Activated naive CD4-positive, alpha-beta T cell treated with Interleukin-2 at 50 U/mL for 16 hours (primary cell): ENCODE data around the gene RNF220.

ENCODE experiments used
- DNase-seq: peaks from one replicate; pipeline ENCODE4 v3.0.0-alpha.2; 2020

Gene RNF220

DNA sequence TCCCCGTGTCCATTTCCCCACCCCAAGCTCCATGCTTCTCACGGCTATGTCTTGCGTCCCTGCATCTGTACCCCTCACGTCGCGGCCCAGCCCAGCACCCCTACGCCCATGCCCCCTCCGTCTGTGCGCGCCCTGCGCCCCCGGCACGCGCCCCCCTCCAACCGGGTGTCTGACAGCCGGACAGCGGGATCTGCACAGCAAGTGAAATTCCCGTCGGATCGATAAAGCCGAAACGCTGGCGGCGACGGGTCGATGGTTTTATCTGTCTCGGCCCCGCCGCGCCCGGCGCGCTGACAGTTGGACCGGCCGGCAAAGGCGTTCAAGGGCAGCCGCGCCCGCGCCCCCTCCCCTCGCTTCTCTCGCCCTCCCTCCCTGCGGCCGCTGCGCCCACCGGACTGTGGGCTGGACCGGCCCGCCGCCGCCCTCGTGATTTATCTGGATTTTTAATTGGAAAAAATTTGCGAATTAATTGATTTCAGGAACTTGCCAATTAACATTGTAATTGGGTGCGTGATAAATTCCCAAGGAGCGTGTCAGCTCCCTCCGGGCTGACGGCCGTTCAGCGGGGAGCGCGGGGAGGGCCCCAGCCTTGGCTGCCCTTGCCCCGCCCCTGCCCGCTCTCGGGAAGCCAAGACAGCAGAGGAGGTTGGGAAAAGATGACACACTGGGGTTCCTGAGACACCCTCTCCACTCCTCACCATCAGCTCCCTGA is 212.1 kb downstream of the RNF220 start:
- no peak for DNase-seq

- no peak for DNase-seq
These were observed 212.6 kb downstream of the RNF220 start for GRCh38 chr1:44617703-44618029.

DNA sequence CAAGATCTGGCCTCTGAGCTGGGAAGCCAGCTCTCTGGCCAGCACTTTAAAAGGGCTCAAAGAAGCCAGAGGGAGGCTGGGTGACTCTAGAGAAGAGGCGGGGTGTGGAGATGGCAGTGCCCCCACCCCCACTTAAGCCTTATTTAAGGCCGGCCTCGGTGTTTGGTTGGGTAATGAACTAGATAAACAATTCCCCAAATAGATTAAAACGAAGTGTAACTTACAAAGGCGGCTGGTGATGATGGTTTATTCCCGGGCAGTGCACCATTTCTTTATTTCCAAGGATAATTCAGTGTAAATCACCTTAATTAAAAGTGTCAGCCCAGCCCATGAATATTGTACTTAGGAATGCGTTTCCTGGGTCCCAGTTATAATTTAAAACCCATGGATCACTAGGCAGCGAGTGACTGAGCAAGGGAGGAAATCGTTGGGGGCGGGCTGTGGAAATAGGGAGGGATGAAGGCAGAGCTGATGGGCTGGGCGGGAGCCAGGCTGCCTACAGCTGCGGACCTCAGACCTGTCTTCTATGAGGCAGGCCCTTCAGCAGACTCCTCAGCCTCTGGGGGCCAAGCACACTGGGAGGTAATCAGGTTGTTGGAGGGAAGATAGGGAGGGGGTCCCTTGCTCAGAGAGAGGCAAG is 214.3 kb downstream of the RNF220 start:
- no peak for DNase-seq

DNA sequence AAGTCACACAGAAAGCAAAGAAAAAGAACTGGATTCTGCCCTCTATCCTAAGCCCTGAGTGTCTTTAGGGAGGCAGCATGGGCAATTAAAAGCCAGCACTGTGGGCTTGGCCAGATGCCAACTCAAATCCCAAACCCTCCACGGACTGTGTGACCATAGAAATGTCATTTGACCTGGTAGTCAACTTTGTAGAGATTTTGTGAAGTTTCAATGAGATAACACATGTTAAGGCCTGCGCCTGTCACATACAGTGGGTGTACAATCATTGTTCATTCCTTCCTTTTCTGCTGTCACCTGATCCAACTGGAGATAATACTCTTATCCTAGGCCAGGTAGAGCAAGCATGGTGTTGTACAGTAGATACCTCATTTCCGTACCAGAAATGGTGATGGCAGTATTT is 215.0 kb downstream of the RNF220 start:
- DNase-seq = no peak

DNA sequence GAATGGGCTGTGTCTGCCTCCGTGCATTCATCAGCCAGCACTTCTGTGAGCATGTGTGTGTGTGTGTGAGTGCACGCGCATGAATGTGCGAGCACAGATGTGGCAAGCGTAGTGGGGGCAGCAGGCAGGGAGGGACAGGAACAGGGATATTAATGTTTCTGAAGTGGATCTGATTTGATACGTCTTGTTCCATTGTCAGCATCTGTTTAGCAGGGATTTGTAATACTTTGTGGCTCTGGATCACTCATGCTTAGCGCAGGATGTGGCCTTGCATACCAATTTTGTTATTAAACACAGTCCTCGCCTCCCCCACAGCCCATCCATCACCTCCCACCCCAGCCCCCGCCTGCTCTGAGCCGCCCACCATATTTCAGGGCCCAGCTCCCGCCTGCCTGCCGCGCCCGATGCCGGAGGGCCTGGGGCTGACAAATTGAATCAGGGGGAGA is 216.8 kb downstream of the RNF220 start:
- no peak for DNase-seq

GRCh38 chr1:44624268-44624901 is 219.3 kb downstream of the RNF220 start:
- DNase-seq = no peak

GRCh38 chr1:44625348-44625747 is 220.3 kb downstream of the RNF220 start:
- DNase-seq = no peak

- no peak for DNase-seq
These were observed 224.1 kb downstream of the RNF220 start for GRCh38 chr1:44628962-44629756.

- DNase-seq = no peak
These were observed 225.1 kb downstream of the RNF220 start for GRCh38 chr1:44630116-44630515.

DNA sequence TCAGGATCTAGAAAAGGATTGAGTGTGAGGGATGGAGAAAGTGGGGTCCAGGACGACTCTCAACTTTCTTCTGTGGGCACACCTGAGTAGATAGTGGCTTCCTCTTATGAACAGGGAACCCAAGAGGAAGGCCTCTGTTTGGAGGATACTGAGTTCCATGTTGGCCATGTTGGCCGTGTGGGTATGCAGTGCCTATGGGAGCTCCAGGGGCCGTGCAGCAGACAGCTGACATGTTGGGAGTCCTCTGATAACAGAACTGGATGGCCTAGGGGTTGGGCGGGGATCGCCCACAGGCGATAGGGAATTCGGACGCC is 226.2 kb downstream of the RNF220 start:
- no peak for DNase-seq

DNA sequence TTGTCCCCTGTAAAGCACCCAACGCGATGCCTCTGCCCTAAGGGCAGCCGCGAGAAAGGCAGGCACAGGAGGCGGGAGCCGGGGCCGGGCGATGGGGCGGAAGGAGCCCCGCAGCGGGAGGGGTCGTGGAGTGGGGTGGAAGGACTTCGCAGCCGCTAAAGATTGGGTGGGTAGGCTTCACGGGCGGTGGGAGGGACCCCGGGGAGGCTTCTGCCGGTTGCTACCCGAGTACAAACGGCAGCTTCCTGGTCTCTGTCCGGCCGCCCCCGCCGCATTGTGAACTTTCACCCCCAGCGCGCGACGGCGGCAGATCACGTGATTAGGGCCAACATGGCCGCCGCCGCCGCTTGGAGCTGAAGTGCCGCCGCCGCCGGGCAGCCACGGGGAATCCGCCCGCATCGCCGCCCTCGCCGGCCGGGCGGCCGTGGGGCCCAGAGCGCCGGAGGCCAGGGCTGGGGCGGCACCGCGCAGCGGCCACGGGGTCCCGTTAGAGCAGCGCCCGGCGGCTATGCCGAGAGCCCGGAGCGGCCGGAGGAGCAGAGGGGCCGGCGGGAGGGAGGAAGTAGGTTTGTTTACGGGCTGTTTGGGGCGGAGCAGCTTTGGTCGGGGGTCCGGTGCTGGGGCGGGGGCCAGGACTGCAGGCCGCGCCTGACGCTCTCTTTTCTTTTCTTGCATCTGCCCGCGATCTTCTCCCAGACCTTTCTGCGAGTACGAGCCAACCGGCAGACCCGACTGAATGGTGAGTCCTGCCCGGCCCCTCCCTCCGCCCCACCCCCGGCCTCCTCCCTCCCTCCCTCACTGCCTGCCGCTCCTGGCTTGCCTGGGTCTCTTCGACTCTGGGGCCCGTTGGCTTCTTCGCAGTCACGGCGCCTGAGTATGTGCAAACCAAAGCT is 226.8 kb downstream of the RNF220 start:
- DNase-seq = peak; percentile 91

- DNase-seq = peak; percentile 9
These were observed 227.5 kb downstream of the RNF220 start for GRCh38 chr1:44632598-44632997.

DNA sequence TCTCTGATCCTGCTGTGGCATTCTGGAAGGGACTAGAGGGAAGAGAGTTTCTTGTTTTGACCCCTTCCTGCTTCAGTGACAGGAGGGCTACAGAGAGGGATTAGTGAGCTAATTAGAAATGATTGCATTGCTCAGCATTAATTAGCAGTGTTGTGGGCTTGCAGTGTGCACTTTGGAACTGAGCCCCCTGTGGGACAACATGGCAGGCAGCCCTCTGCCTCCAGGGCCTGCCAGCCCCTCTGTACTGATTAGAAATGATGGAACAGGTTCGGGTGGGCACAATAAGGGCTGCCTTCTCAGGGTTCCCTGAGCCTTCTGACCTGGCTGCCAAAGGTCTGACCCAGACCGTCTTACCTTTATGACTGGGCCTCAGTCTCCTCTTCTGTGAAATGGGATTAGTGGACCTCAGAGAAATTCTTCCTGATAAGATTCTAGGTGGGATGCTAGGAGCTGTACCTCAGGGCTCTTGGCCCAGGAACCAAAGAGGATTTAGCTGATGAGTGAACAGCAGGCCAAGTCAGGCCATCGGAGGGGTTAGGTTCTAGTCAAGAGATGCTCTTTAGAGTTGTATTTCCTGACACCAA is 229.6 kb downstream of the RNF220 start:
- DNase-seq = no peak

DNA sequence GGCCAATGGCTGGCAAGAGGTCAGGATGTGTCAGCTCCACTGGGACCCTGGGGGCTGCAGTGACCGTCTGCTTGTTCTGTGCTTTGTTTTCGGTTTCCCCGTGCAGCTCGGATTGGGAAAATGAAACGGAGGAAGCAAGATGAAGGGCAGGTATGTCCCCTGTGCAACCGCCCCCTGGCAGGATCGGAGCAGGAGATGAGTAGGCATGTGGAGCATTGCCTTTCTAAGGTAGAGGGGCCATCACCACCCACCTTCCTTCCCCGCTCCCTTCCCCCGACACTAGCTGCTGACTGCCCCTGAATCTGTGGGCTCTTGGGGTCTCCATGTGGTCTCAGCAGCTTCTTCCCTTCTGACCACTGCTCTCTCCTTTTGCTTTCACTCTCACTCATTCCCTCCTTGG is 230.4 kb downstream of the RNF220 start:
- DNase-seq = no peak

DNA sequence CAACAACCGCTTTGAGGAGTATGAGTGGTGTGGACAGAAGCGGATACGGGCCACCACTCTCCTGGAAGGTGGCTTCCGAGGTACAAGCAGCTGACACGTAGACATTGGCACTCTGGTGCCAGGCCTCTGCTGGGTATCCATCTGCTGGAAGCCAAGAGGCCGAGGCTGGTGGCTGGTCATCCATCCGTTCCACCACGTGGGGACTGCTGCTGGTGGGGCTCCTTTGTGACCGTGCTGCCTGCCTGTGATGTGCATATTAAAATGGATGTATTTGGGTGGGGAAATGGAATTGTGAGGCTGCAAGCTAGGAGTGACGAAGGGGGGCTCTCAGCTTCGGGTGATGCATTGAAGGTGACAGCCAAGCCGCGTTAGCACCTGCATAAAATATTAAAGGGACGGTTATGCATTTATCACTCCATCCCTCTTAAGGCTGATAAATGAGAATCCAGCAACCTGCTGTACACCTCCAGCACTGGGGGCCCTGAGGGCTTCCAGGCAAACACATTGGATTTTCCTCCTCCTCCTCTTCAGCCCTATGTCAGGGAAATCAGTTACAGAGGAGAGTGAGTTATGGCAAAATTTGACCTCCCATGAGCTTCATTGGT is 231.1 kb downstream of the RNF220 start:
- no peak for DNase-seq

GRCh38 chr1:44636688-44637598 is 231.9 kb downstream of the RNF220 start:
- no peak for DNase-seq

DNA sequence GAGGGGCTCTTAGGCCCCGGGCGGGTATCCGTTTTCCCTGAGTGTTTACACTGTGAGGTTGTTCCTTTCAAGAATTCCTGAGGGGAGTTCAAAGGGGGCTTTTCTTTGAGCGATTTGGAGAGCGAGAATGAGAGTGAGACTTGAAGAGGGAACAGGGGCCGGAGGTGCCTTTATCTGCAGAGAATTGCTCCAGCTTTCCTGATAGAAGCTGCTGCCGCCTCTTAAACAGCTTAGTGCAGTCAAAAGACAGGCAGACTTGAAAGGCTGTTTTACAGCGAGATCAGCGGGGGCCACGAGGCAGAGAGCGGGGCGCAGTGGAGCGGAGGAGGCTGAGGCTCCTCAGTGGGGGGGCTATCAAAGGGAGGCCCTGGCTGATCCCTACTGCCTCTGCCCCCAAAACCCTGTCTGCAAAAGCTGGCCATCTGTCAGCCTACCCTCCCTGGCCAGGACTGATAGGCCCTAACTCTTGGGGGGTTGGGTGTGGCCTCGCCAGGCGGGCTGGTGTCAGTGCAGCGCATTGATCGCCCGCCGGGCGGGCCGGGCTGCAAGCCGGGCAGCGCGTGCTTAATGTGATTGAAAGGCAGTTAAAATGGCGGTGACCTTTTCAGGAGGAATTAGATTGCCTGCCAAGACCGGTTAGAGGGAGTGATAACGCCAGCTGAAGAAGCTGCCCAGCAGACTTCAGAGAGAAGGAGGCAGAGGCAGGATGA is 232.8 kb downstream of the RNF220 start:
- no peak for DNase-seq

DNA sequence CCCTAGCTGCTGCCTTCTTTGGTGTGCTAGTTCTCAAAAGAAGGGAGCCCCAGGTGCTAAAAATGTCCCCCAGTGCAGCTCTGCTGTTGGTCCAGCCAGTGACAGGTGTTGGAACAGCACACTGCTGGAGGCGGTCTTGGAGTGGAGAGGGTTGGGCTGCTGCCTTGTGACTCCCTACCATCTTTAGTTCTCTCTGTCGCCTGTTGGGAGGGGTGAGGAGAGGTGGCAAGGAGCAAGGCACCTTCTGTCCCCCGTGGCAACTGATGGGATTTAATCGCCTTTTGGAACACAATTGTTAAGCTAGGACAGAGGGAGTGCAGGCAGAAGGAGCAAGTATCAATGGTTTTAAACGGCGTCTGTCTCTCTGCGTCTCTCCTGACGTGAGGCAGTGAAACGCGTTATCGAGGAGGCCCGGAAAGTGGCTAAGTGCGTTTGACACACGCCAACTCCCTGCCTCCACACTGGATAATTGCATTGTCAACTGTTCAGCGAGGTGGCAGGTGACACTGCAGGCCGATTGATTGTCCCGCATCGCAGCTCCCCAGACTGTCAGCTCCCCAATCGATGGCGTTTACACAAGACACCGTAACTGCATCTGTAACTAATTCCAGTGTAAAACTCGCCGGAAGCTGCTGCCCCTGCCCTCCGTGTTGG is 235.3 kb downstream of the RNF220 start:
- DNase-seq = no peak
